IPS-18c (cell line): Measurements from ENCODE around the gene CRELD1.

Experiments used
- H3K4me3 ChIP-seq: 2 replicates; pipeline ENCODE4 v1.7.0; 2013; ENCODE audit warnings: low read depth, mild to moderate bottlenecking, low read length, moderate library complexity; ENCODE audit not compliant: insufficient read depth
- H3K9me3 ChIP-seq: one replicate; pipeline ENCODE4 v1.6.1; 2013; ENCODE audit warnings: mild to moderate bottlenecking, low read length, moderate library complexity; ENCODE audit not compliant: control insufficient read depth, insufficient read depth

CRELD1 gene

GRCh38 chr3:9901967-9902366 is 31.7 kb upstream of the CRELD1 start:
- H3K4me3 ChIP-seq, result no peak overlapping the region

GRCh38 chr3:9902372-9903237 is 31.0 kb upstream of the CRELD1 start, which contains the start of gene IL17RE:
TSS of gene IL17RE (plus strand) at chr3:9902848. CDS start at chr3:9902933, 85 bp downstream.
- Histone ChIP-seq H3K9me3 (no peaks in the 10 kb centered on the region), H3K4me3 (peak within 1 kb of the TSS; percentile 15; the same call in 1 of the 2 replicates)

More at GRCh38 chr3:9901967-9902366, 31.7 kb upstream of the CRELD1 start:
- H3K9me3 ChIP-seq, result no peaks in the 10 kb centered on the region

- H3K4me3 ChIP-seq, result no peak overlapping the region
- no peaks in the 10 kb centered on the region for H3K9me3 ChIP-seq
Measured at GRCh38 chr3:9903238-9903624, 30.4 kb upstream of the CRELD1 start.

GRCh38 chr3:9903904-9904303 is 29.7 kb upstream of the CRELD1 start:
- Histone ChIP-seq H3K4me3 (no peak overlapping the region), H3K9me3 (no peaks in the 10 kb centered on the region)

- H3K9me3 ChIP-seq, result no peaks in the 10 kb centered on the region
Measured at GRCh38 chr3:9906480-9906879, 27.2 kb upstream of the CRELD1 start.

GRCh38 chr3:9908286-9908685 is 25.3 kb upstream of the CRELD1 start:
- Histone ChIP-seq H3K4me3 (no peak overlapping the region), H3K9me3 (no peaks in the 10 kb centered on the region)

More at GRCh38 chr3:9906480-9906879, 27.2 kb upstream of the CRELD1 start:
- no peak overlapping the region for H3K4me3 ChIP-seq

GRCh38 chr3:9909221-9910013 is 24.2 kb upstream of the CRELD1 start:
- Histone ChIP-seq H3K4me3 (no peak overlapping the region), H3K9me3 (no peaks in the 10 kb centered on the region)

GRCh38 chr3:9911863-9912262 is 21.8 kb upstream of the CRELD1 start:
- H3K4me3 ChIP-seq, result no peak overlapping the region
- no peaks in the 10 kb centered on the region for H3K9me3 ChIP-seq

- H3K9me3 ChIP-seq, result no peaks in the 10 kb centered on the region
- H3K4me3 ChIP-seq, result no peak overlapping the region
Measured at GRCh38 chr3:9912294-9912935, 21.2 kb upstream of the CRELD1 start.

GRCh38 chr3:9913601-9914000 is 20.0 kb upstream of the CRELD1 start:
- Histone ChIP-seq H3K9me3 (no peaks in the 10 kb centered on the region), H3K4me3 (no peak overlapping the region)

- Histone ChIP-seq H3K4me3 (no peak overlapping the region), H3K9me3 (no peaks in the 10 kb centered on the region)
Measured at GRCh38 chr3:9914011-9914410, 19.6 kb upstream of the CRELD1 start.

GRCh38 chr3:9914559-9915253 is 18.9 kb upstream of the CRELD1 start:
- Histone ChIP-seq H3K9me3 (no peaks in the 10 kb centered on the region), H3K4me3 (peak overlapping the region; percentile 70)

GRCh38 chr3:9915254-9916141 is 18.1 kb upstream of the CRELD1 start:
- Histone ChIP-seq H3K9me3 (no peaks in the 10 kb centered on the region), H3K4me3 (peak overlapping the region; percentile 70)

- H3K4me3 ChIP-seq, result peak overlapping the region; percentile 36
Measured at GRCh38 chr3:9916346-9916733, 17.3 kb upstream of the CRELD1 start.

GRCh38 chr3:9916734-9917680 is 16.6 kb upstream of the CRELD1 start, which contains the start of gene IL17RC:
TSS of gene IL17RC (plus strand) at chr3:9917098. CDS start at chr3:9917316, 218 bp downstream.
- H3K4me3 ChIP-seq, result peak within 1 kb of the TSS; percentile 70
- no peaks in the 10 kb centered on the region for H3K9me3 ChIP-seq

More at GRCh38 chr3:9916346-9916733, 17.3 kb upstream of the CRELD1 start:
- no peaks in the 10 kb centered on the region for H3K9me3 ChIP-seq
